ENCODE data around the gene HAGHL. TPM values are rescaled to one million over a fixed set of nuclear protein-coding genes. Genes with fewer than 3 reads are reported as not detected.
"Not testable (repeated sequence)": the region's sequence is repeated elsewhere in the genome, so short reads cannot be mapped to it uniquely, and the experiment has no call there.

The HAGHL gene
- polyA plus RNA-seq, 2 of the 4 experiments (the other 2 are of a cell fraction) = 4.4 to 22.0 TPM

GRCh38 chr16:687499-687898 is 39.4 kb upstream of the HAGHL start:
- TF ChIP-seq CBX8 (IDR thresholded peaks at IDR 0.05) = no peak
- TF ChIP-seq HES2 (IDR thresholded peaks at IDR 0.05) = no peak
- TF ChIP-seq RFX5 (IDR thresholded peaks at IDR 0.05) = no peak
- no peak for TF ChIP-seq PHF8 (IDR thresholded peaks at IDR 0.05; ENCODE audit: borderline replicate concordance, low read depth)
- no peak for TF ChIP-seq EP300 (IDR thresholded peaks at IDR 0.05)
- TF ChIP-seq HDAC2 (IDR thresholded peaks at IDR 0.05) = no peak
- TF ChIP-seq RARB (CRISPR knock-in tag; IDR thresholded peaks at IDR 0.05) = no peak
- TF ChIP-seq MAX (IDR thresholded peaks at IDR 0.05) = no peak
- TF ChIP-seq TFCP2L1 (CRISPR knock-in tag; IDR thresholded peaks at IDR 0.05) = no peak
- TF ChIP-seq HOXA7 (CRISPR knock-in tag; IDR thresholded peaks at IDR 0.05) = no peak
- TF ChIP-seq ATOH8 (CRISPR knock-in tag; IDR thresholded peaks at IDR 0.05; ENCODE audit: low read depth) = no peak
- no peak for TF ChIP-seq NFE2L2 (conservative IDR thresholded peaks at IDR 0.05; ENCODE audit: low read length)
- no peak for TF ChIP-seq HEYL (CRISPR knock-in tag; IDR thresholded peaks at IDR 0.05)
- TF ChIP-seq FOSB (CRISPR knock-in tag; IDR thresholded peaks at IDR 0.05) = no peak
- no peak for TF ChIP-seq EHF (CRISPR knock-in tag; IDR thresholded peaks at IDR 0.05)
- TF ChIP-seq BHLHE40 (IDR thresholded peaks at IDR 0.05; ENCODE audit: low read depth, low read length) = no peak
- no peak for TF ChIP-seq FOSL2 (IDR thresholded peaks at IDR 0.05)
- TF ChIP-seq FOSL2 (CRISPR knock-in tag; IDR thresholded peaks at IDR 0.05) = no peak
- no peak for TF ChIP-seq USF2 (IDR thresholded peaks at IDR 0.05)
- TF ChIP-seq MYC (IDR thresholded peaks at IDR 0.05; ENCODE audit: borderline replicate concordance, low read length) = no peak
- TF ChIP-seq KDM1A (IDR thresholded peaks at IDR 0.05; ENCODE audit: low read depth) = no peak
- Histone ChIP-seq H3K4me3 (no peak overlapping the region), H3K9me3 (no peaks in the 10 kb centered on the region), H3K4me1 (peaks cover 22% of the 10 kb centered on the region; the same call in 2 of the 3 replicates), H3K4me2 (no peak overlapping the region), H3K27ac (no peak overlapping the region)
- POLR2A ChIA-PET = no interaction called here
- CTCF ChIA-PET = interaction anchor here (0.5 to 4.8 kb wide), 9 partner anchors 8 to 98 kb away, joined by 3 to 32 read pairs (median 6); partner anchors contain the start of genes RHBDL1 and RHOT2
- WGBS (ENCODE audit: missing lambda C conversion rate) = 92% methylated on average over 19 of the region's 19 CpGs
- no peak for FAIRE-seq
- ATAC-seq = no peak
- no peak for DNase-seq (ENCODE audit: low read depth in 1 of 2, low spot score in 1 of 2)

- no peak for TF ChIP-seq POLR2AphosphoS2 (conservative IDR thresholded peaks at IDR 0.05; ENCODE audit: low read length)
- peak; percentile 24; the same call in 1 of the 2 replicates for TF ChIP-seq POLR2A (IDR thresholded peaks at IDR 0.05; ENCODE audit: low read length)
- peak overlapping the region; percentile 82 for H3K4me2 ChIP-seq
- DNase-seq (ENCODE audit: low read depth in 1 of 2, low spot score in 1 of 2) (no peak), ATAC-seq (peak in 1 of 2 experiments; percentile 1; a peak in 2 of 6 replicates), FAIRE-seq (no peak)
- H3K4me1 ChIP-seq = peaks cover 15% of the 10 kb centered on the region; the same call in 1 of the 3 replicates
- ChIA-PET POLR2A (interaction anchor here (0.5 to 1.8 kb wide), 6 partner anchors 8 to 33 kb away, joined by 3 to 12 read pairs (median 4); partner anchors contain the start of gene STUB1), CTCF (interaction anchor here (1.3 to 4.8 kb wide), 5 partner anchors 15 to 27 kb away, joined by 3 to 32 read pairs (median 5); partner anchors contain the start of gene RHOT2)
- peak overlapping the region; percentile 71 for H3K4me3 ChIP-seq
- peak overlapping the region; percentile 89 to 94 for H3K27ac ChIP-seq
- no peaks in the 10 kb centered on the region for H3K9me3 ChIP-seq
- WGBS (ENCODE audit: missing lambda C conversion rate) = 80% methylated on average over 26 of the region's 26 CpGs
These were observed 37.6 kb upstream of the HAGHL start for GRCh38 chr16:689175-689897.

GRCh38 chr16:691242-691641 is 35.7 kb upstream of the HAGHL start:
- POLR2A ChIA-PET; DNase-seq (ENCODE audit: low read depth in 1 of 2, low spot score in 1 of 2); H3K27ac ChIP-seq; H3K9me3 ChIP-seq; CTCF ChIA-PET; ATAC-seq; FAIRE-seq; H3K4me2 ChIP-seq; H3K4me3 ChIP-seq: not testable (repeated sequence)
- WGBS (ENCODE audit: missing lambda C conversion rate) = 81% methylated on average over 16 of the region's 16 CpGs
- peaks cover 25% of the 10 kb centered on the region; the same call in 2 of the 3 replicates for H3K4me1 ChIP-seq
